HG03442 (cell line): ENCODE measurements around the gene CXCL11.
A peak's percentile ranks its signal among the peaks of the same experiment; 100 is the strongest.
"Not testable (repeated sequence)": the region's sequence is repeated elsewhere in the genome, so short reads cannot be mapped to it uniquely, and the experiment has no call there.

Experiments used
- ATAC-seq: cut with Tn5 transposase; IDR thresholded peaks from one replicate; pipeline ENCODE4 v1.9.1; 2021; ENCODE audit warnings: mild to moderate bottlenecking, moderate library complexity; ENCODE audit not compliant: unreplicated experiment

The CXCL11 gene

GRCh38 chr4:76035799-76036380, at the start of gene CXCL11:
CXCL11 (minus strand) TSS chr4:76036070; CDS start chr4:76035987, 83 bp downstream.
- ATAC-seq, result no peak

- no peak for ATAC-seq
Observed at GRCh38 chr4:76084542-76084941, 48.7 kb upstream of the CXCL11 start.

GRCh38 chr4:76083386-76083988, 47.6 kb upstream of the CXCL11 start:
- no peak for ATAC-seq

GRCh38 chr4:76078033-76078613, 42.3 kb upstream of the CXCL11 start:
- ATAC-seq, result no peak

GRCh38 chr4:76074993-76075600, 39.2 kb upstream of the CXCL11 start:
- no peak for ATAC-seq

GRCh38 chr4:76074468-76074867, 38.6 kb upstream of the CXCL11 start, which contains the start of gene ART3:
ART3 (plus strand) TSS chr4:76074709; CDS start chr4:76075890, 1,181 bp downstream.
- no peak for ATAC-seq

GRCh38 chr4:76072760-76073159, 36.9 kb upstream of the CXCL11 start:
- no peak for ATAC-seq

- ATAC-seq, result peak; percentile 49
Observed at GRCh38 chr4:76067652-76068286, 31.9 kb upstream of the CXCL11 start.

- ATAC-seq, result no peak
Observed at GRCh38 chr4:76066546-76066945, 30.7 kb upstream of the CXCL11 start.

- ATAC-seq, result peak; percentile 60
Observed at GRCh38 chr4:76061982-76062381, 26.1 kb upstream of the CXCL11 start.

- ATAC-seq, result no peak
Observed at GRCh38 chr4:76061421-76061820, 25.6 kb upstream of the CXCL11 start.

- no peak for ATAC-seq
Observed at GRCh38 chr4:76060506-76060905, 24.6 kb upstream of the CXCL11 start.

- no peak for ATAC-seq
Observed at GRCh38 chr4:76059750-76060149, 23.9 kb upstream of the CXCL11 start.

GRCh38 chr4:76058888-76059426, 23.1 kb upstream of the CXCL11 start:
- no peak for ATAC-seq

- ATAC-seq, result peak; percentile 56
Observed at GRCh38 chr4:76058302-76058701, 22.4 kb upstream of the CXCL11 start.

- no peak for ATAC-seq
Observed at GRCh38 chr4:76055421-76055820, 19.6 kb upstream of the CXCL11 start.

- peak; percentile 97 for ATAC-seq
Observed at GRCh38 chr4:76055016-76055415, 19.1 kb upstream of the CXCL11 start.

- no peak for ATAC-seq
Observed at GRCh38 chr4:76053730-76054129, 17.9 kb upstream of the CXCL11 start.

- not testable (repeated sequence) for ATAC-seq
Observed at GRCh38 chr4:76050560-76051050, 14.7 kb upstream of the CXCL11 start.

- ATAC-seq, result not testable (repeated sequence)
Observed at GRCh38 chr4:76049860-76050416, 14.1 kb upstream of the CXCL11 start.

GRCh38 chr4:76044686-76045085, 8.8 kb upstream of the CXCL11 start:
- ATAC-seq, result not testable (repeated sequence)
